B cell (primary cell): ENCODE measurements around the gene SFMBT1.

Experiments used
- EZH2 ChIP-seq: IDR thresholded peaks from 2 replicates; pipeline ENCODE4 v1.6.1; 2012; ENCODE audit warnings: borderline replicate concordance, low read depth, mild to moderate bottlenecking, moderate library complexity, low read length; ENCODE audit not compliant: insufficient read depth, poor library complexity, severe bottlenecking
- TF ChIP-seq, protein P1 (sequence below): fragments of 200-600 bp; IDR thresholded peaks from one replicate; pipeline ENCODE4 v1.8.0; 2022; ENCODE audit warnings: antibody characterized with exemption, mild to moderate bottlenecking

DNA sequence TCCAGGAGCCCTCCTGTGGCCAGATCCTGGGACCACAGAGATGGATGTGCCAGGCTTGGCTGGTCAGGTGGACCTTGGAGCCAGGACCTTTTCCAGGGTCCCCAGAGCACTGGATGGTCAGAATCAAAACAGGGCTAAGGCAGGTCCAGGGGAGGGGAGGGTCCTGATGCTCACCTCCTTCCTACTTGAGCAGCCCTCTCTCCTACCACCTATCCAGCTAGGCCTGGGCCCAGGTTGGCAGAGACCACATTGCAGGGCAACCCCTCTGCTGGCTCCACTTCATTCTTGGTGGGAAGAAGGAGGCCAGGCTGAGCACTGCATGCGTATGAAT lies 28.5 kb upstream of the SFMBT1 start:
- TF ChIP-seq, protein P1, sequence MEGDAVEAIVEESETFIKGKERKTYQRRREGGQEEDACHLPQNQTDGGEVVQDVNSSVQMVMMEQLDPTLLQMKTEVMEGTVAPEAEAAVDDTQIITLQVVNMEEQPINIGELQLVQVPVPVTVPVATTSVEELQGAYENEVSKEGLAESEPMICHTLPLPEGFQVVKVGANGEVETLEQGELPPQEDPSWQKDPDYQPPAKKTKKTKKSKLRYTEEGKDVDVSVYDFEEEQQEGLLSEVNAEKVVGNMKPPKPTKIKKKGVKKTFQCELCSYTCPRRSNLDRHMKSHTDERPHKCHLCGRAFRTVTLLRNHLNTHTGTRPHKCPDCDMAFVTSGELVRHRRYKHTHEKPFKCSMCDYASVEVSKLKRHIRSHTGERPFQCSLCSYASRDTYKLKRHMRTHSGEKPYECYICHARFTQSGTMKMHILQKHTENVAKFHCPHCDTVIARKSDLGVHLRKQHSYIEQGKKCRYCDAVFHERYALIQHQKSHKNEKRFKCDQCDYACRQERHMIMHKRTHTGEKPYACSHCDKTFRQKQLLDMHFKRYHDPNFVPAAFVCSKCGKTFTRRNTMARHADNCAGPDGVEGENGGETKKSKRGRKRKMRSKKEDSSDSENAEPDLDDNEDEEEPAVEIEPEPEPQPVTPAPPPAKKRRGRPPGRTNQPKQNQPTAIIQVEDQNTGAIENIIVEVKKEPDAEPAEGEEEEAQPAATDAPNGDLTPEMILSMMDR = no peak
- TF ChIP-seq EZH2 = no peak
